Superior temporal gyrus (tissue), 1 donor: Measurements from ENCODE around the gene FKBP8.
A peak's percentile ranks its signal among the peaks of the same experiment; 100 is the strongest.
"Not testable (repeated sequence)": the region's sequence is repeated elsewhere in the genome, so short reads cannot be mapped to it uniquely, and the experiment has no call there.

ENCODE experiments used
- DNase-seq: peaks from one replicate; pipeline ENCODE4 v3.0.0-alpha.2; 2016; ENCODE audit errors: extremely low spot score

Gene FKBP8

DNA sequence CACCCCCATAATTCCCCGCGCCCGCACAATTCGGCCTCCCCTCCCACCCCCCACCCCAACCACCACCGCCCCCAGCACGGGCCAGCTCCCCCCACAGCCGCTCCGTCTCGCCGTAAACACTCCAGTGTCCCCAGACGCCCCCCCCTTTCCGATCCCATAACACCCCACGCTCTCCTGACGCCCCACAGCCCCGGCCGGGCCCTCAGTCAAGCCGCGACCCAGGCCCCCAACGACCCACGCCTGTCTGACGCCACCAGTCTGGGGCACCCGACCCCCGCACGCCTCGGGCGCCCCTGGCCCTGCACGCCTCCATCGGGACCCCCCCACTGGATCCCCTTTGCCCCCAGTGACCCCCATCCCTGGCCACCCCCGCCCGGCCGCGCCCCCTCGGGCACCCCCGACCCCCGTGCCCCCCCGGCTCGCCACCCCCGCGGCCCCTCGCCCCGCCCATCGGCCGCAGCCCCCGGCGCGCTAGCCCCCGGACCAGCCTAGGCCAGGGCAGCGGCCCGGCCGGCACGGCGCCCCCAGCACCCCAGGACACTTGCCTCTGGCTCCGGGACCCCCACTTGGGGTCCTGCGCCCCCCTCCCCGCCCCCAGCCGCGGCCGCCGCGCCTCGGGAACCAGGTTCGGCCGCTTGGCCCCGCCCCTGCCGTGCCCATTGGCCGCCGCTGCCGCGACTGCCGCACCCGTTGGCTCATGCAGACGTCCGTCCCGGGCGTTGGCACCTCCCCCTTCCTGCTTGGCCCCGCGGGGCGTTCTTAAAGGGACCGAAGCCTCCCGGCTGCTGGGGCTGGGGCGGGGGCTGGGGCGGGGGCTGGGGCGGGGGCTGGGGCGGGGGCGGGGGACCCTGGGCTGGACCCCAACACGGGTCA is at the start of gene FKBP8:
TSS of gene FKBP8 (minus strand) at position 633 of the 873 bp plus-strand sequence. CDS start 1,603 bp downstream, outside the sequence.
- peak; percentile 92 for DNase-seq

DNA sequence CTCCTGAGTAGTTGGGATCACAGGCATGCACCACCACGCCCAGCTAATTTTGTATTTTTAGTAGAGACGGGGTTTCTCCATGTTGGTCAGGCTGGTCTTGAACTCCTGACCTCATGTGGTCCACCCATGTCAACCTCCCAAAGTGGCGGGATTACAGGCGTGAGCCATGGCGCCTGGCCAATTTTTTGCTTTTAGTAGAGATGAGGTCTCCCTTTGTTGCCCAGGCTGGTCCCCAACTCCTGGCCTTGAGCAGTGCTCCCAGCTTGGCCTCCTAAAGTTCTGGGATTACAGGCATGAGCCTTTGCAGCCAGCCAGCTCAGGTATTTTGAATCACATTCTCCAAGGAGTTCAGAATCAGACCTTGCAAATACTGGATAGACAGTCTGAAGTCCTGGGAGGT is 49.4 kb upstream of the FKBP8 start:
- not testable (repeated sequence) for DNase-seq

DNA sequence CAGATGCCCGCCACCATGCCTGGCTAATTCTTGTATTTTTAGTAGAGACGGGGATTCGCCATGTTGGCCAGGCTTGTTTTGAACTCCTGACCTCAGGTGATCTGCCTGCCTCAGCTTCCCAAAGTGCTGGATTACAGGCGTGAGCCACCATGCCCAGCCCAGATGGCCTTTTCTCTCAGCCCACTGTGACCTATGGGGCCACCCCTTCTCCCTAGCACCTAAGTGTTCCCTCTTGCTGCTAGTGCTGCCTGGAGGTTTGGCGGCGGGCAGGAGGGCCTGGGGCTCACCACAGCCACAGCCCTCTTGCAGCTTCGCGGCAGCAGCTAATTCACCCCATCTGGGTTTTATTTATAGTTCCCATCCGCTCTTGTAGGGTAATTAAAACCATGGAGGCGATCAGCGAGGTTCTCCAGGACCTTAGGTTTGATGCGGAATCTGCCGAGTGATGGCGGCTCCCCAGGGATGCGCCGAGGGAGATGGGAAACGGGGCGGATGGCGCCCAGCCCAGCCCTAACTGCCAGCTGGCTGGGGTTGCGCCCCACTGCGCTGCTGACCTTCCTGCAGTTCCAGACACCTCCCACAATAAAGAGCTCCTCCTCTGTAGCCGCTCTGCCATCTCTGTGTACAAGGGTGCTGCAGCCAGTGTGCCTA is 48.5 kb upstream of the FKBP8 start:
- no peak for DNase-seq

DNA sequence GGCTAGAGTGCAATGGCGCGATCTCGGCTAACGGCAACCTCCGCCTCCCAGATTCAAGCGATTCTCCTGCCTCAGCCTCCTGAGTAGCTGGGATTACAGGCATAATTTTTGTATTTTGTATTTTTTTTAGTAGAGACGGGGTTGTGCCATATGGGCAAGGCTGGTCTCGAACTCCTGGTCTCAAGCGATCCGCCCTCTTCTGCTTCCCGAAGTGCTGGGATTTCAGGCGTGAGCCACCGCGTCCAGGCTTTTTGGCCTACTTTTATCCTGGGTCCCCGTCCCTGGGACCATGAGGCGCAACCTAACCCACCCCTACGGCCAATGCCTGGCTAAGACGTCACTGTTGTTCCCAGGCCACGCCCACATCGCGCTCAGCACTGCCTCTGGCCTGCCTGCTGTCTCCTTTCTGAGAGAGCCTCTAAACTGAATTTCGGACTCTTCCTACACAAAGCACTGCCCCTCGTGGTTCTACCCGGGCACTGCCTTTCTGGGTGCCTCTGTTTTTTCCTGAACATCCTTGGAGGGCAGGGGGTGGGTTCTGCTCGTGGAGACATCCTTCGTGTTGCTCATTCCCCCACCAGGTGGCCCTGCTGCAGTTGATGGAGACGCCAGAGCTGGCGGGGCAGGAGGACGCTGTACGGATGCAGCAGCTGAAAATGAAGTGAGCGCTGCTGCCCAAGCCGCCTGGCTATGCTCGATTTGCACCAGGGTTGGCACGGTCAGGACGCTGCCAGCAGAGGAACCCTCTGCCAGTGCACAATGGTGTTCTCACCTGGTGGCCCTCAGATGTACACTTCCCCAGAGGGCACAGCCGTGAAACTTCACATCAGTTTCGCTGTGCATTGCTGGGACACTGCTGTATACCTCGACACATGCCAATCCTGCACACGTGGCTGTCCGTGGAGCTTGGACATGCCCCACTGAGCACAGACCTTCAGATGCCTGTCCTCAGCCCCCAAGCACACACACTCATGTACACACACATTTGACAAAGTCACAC is 47.2 kb upstream of the FKBP8 start:
- DNase-seq, result peak; percentile 91

DNA sequence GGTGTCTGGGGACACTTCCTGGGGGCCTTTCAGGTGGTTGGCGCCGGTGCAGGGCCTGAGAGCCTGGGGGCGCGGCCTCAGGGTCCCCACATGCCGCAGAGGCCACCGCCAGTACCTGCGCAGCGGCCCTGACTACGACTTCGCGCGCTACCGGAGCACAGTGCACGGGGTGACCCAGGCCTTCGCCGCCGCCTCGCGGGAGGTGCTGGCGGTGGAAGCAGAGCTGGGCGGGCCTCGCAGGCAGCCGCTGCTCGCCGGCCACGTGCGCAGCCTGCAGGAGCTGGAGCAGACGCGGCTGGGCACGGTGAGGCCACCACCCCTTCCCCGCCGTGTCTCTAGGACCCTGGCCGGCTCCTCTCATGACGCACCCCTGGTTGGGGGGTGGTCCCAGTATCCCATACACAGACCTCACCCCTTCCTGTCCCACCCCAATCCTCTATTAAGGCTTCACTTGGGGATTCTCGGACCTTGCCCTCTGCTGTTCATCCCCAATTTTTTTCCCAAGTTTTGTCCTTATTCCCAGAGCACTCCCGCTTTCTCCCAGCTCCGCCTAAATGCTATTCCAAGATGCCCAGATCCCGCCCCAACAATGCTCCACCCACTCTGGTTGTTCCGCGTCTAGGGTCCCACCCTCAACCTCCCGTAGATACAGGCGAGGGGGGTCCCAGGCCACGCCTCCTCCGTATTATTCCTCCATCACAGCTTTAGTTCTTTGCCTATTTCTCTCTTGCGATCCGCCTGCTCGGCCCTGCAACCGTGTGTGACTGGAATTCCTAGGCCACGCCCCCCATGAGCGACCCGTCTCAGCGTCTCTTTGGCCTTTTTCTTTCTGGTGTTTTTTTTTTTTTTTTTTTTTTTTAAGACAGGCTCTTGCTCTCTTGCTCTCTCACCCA is 46.3 kb upstream of the FKBP8 start:
- DNase-seq, result no peak

DNA sequence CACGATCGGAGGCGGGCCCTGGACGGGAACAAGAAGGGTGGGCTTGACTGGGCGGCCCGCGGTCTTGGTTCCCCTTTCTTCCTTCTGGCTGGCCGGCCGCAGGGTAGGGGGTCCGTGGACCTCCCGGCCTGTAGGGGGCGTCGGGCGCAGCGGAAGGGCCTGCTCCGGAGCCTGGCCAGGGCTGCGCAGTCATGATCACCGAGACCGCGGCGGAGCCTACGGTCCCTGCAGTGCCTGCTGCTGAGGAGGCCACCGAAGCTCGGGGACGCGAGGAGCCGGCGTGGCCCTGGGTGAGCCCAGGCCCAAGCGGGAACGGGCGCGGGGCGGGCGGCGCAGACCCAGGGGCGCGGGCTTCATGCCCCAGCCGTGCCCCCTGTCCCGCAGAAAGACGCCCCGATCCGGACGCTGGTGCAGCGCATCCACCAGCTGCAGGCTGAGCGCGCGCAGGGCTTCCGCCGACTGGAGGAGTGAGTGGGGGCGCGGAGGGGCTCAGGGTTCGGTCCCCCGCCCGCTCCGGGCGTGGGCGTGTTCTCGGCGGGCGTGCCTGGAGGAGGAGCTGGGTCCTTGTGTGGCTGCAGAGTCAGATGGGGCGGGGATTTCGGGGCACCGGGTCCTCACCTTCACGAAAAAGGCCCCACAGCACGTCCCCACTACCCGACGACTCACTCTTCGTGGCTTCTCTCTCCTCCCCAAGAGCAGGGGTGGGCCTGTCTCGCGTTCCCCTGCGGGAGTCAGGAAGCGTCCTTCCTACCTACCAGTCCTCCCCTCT is 45.4 kb upstream of the FKBP8 start, which contains the start of gene REX1BD:
TSS of gene REX1BD (plus strand) at position 188 of the 769 bp plus-strand sequence. CDS start at position 192, 4 bp downstream.
- peak; percentile 78 for DNase-seq

DNA sequence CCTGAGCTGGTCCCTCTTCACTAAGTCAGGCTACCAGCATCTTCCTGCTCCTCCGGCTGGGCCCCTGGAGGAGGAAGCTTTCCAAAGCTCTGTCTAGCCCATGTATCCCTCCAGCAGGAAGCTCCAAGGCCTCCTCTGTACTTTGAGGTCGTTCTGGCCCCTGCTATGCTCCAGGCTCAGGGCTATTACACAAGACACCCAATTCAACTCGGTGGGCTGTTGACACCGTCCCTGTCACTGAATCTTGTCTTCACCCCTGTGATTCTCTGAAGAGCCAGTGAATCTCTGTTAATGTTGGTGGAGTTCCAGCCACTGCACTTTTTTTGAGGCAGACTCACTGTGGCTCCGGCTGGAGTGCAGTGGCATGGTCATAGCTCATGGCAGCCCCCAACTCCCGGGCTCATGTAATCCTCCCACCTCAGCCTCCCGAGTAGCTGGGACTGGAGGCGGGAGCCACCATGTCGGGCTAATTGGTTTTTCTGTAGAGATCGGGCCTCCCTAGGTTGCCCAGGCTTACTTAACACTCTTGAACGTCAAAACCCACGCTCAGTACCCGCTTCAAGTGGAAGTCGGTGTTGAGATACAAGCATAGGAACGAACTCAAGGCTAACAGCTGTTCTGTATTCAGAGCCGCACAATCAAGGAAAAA is 44.7 kb upstream of the FKBP8 start:
- DNase-seq, result no peak

DNA sequence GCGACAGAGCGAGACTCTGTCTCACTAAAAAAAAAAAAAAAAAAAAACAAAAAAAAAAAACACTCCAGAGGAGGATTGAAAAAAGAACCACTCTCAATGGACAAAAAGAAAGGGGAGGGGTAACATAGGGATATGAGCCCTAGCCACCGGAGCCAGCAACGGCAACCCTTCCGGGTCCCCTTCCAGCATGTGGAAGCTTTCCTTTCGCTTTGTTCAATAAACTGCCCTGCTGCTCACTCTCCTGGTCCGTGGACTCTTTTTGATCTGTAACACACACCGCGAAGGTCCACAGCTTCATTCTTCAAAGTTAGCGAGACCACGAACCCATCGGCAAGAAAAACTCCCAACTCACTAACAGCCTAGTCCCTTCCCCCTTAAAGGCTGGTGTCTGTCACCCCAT is 44.2 kb upstream of the FKBP8 start:
- no peak for DNase-seq

DNA sequence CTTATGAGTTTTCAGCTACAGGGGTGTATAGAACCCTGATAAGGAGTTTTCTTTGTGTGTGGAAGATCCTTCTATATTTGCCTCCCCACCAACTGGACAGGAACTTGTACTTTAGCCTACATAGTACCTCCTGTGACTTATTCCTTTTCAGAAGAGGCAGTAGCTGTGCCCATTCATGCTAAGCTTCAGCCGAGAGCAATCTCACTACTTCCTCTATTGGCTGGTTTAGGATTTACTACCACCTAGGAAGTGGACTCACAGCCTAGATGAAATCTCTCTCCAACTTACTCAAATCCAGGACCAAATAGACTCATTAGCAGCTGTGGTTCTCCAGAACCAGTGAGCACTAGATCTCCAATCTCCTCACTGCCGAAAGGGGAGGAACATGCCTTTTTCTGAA is 42.9 kb upstream of the FKBP8 start:
- no peak for DNase-seq

DNA sequence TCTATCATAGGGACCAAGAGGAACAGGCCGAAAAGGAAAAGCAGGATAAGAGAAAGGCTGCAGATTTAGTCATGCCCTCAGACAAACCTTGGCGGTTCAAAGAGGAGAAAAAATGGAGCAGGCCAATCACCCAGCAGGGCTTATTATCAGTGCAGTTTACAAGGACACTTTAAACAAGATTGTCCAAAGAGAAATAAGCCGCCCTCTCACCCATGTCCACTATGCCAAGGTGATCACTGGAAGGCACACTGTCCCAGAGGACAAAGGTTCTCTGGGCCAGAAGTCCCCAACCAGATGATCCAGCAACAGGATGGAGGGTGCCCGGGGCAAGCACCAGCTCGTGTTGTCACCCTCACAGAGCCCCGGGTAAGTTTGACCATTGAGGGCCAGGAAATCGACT is 36.9 kb upstream of the FKBP8 start:
- DNase-seq, result no peak

DNA sequence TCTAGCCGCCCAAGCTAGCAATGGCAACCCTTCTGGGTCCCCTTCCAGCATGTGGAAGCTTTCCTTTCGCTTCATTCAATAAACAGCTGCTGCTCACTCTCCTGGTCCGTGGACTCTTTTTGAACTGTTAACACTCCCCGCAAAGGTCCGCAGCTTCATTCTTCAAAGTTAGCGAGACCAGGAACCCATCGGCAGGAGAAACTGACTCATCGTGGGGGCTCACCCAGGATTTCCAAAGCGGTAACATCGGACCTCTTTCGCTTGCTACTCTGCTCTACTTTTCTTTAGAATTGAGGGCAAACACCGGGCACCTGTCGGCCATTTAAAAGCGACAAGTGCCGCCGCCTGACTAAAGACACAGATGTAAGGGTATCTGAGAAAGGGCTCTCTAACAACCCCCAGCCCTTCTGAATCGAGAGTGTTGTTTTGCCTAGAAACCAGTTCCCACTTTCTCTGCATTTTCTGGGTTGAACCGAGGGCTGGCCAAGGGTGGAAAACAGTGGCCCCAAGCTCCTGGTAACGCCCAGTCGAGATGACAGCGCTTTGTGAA is 34.1 kb upstream of the FKBP8 start:
- no peak for DNase-seq

DNA sequence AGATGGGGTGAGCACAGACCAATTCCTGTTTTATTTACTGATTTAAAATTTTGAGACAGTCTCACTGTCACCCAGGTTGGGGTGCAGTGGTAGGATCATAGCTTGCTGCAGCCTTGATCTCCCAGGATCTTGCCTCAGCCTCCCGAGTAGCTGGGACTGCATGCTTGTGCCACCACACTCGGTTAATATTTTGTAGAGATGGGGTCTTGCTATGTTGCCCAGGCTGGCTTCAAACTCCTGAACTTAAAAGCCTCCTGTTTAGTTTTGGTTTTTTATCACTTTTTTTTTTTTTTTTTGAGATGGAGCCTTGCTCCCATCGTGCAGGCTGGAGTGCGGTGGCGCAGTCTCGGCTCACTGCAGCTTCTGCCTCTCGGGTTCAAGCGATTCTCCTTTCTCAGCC is 33.0 kb upstream of the FKBP8 start:
- DNase-seq, result no peak

DNA sequence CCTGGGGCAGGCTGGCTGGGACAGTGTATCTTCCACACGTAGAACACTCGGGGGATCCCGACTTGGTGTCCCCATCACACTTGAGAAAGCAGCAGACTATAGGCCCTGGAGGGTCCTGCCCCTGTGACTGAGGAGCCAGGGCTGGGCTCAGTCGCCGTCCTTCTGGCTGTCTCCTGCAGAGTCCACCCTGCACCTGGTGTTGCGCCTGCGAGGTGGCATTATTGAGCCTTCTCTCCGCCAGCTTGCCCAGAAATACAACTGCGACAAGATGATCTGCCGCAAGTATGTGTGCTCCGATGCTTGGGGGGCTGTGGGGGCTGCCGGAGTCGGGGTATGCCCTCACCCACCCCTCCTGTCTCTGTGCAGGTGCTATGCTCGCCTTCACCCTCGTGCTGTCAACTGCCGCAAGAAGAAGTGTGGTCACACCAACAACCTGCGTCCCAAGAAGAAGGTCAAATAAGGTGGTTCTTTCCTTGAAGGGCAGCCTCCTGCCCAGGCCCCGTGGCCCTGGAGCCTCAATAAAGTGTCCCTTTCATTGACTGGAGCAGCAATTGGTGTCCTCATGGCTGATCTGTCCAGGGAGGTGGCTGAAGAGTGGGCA is 31.4 kb upstream of the FKBP8 start:
- no peak for DNase-seq

DNA sequence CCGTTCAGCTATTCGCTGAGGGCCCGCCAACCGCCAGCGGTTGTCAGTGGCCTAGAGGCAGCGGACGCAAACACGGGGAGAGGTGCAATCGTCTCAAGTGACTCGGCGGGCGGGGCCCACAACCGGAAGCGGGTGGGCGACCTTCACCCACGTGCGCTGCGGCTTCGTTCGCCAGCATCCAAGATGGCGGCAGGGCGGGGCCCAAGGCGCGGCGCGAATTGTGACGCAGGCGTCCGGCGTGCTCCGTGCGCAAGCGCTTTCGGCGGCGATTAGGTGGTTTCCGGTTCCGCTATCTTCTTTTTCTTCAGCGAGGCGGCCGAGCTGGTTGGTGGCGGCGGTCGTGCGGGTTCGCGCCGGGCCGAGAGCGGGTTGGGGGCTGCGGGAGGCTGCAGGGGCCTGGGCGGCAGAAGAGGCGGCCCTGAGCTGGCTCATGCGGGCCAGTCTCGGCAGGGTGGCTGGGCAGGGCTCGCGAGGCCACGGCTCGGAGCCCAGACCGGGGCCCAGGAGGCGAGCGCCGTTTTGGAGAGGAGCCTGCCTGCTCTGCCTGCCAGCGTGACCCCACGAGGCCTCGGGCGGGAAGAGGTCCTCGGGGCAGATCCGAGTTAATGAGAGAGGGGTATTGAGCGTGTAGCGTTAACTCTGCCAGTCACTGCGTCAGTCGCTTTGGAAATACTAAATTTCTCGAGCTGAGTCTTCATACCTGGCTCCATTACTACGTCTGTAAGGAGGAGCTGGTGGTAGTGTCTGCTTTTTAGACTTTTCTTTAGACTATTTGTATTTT is 28.4 kb upstream of the FKBP8 start, which contains the start of gene UBA52:
TSS of gene UBA52 (plus strand) at position 294 of the 781 bp plus-strand sequence. CDS start 1,444 bp downstream, outside the sequence.
- peak; percentile 97 for DNase-seq

DNA sequence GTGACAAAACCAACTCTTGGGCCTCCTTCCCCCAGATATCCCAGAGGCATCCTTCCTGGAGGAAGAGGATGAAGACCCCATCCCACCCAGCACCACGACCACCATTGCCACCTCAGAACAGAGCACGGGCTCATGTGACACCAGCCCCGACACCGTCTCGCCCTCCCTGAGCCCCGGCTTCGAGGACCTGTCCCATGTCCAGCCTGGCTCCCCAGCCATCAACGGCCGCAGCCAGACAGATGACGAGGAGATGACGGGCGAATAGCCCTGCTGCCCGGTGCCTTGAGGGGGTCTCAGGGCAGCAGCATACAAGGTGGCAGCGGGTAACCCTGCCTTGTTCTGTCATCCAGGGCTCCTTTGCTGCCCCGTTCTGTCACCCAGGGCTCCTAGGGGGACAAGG is 25.0 kb upstream of the FKBP8 start:
- no peak for DNase-seq

DNA sequence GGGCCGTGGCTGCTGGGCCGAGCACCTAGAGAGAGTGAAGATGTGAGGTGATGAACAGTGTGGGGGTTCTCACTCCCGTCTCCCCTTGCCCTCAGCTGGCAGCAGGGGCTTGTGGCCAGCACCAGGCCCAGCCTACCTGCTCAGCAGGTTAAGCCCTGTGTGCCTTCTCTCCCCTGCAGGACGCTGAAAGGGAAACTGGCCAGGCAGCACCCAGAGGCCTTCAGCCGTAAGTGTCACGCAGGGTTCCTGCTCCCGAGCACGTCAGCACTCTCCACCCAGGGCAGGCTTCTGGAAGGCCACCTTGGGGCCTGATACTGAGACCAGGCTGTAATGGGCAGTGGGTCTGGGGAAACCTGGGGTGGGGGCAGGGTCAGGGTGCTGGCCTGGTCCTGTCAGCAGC is 23.6 kb upstream of the FKBP8 start:
- DNase-seq, result no peak

DNA sequence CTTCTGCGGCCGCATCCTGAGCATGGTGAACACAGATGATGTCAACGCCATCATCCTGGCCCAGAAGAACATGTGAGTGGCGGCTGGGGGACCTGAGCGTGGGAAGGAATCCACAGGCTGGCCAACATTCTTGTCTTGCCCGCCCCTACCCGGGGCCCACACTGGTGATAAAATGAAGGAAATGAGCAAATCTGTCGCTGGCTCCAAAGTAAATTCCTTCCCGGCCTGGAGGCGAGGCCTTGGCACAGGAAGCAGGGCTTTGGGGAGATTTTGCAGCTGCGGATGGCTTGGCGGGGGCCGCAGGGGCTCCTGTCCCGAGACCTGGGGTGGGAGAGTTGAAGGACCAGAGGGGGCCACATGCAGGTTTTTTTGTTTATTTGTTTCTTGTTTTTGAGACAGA is 18.7 kb upstream of the FKBP8 start:
- no peak for DNase-seq

DNA sequence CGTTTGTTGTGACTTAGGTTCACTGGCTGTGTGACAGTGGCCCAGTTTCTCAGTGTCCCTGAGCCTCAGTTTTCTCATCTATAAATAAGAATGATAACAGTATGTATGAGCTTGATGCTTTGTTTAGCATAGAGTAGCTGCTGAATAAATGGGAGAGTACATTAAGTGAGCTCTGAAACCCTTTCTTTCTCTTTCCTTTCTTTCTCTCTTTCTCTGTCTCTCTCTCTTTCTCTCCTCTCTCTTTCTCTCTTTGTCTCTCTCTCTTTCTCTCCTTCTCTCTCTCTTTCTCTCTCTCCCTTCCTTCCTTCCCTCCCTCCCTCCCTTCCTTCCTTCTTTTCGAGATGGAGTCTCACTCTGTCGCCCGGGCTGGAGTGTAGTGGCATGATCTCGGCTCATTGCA is 16.3 kb upstream of the FKBP8 start:
- no peak for DNase-seq
